B cell (primary cell): ENCODE results near the gene TSPAN9. TPM values are rescaled to one million over a fixed set of nuclear protein-coding genes. Genes with fewer than 3 reads are reported as not detected.
A peak's percentile ranks its signal among the peaks of the same experiment; 100 is the strongest.

Experiments used
- ATAC-seq: fragments of 200-7000 bp; cut with Tn5 transposase; one replicate; pipeline ENCODE4 v1.10.0; 2021; ENCODE audit warnings: low read depth, mild to moderate bottlenecking, moderate number of reproducible peaks, moderate library complexity
- CTCF ChIA-PET: fragments of 350-600 bp; sonication (Branson Sonifier 250); formaldehyde crosslinking; loops from one replicate; lab custom pipeline; 2021; ENCODE audit warnings: antibody characterized with exemption, inconsistent platforms; lab: Charles Lee
- POLR2A ChIA-PET: fragments of 350-600 bp; sonication (Branson Sonifier 250); formaldehyde crosslinking; loops from one replicate; lab custom pipeline; 2021; ENCODE audit warnings: antibody characterized with exemption; lab: Charles Lee
- DNase-seq: peaks from one replicate; pipeline ENCODE4 v3.0.0; 2013
- H2AFZ ChIP-seq: 2 replicates; pipeline ENCODE4 v1.6.1; 2012; ENCODE audit warnings: mild to moderate bottlenecking, low read depth, low read length; ENCODE audit not compliant: insufficient read depth, poor library complexity, severe bottlenecking
- H3K27ac ChIP-seq, 2 donors: 1 replicate in 1 of 2; 2 replicates in 1 of 2; pipeline ENCODE4 v1.5.1; 2012 to 2013; ENCODE audit warnings: low read length in 2 of 2, mild to moderate bottlenecking in 2 of 2, moderate library complexity in 1 of 2
- H3K27me3 ChIP-seq, 4 experiments: fragments of 200-600 bp in 1 of 4; sonication (generic) in 1 of 4; replicated peaks in 1 of 4; 1 replicate in 2 of 4; 2 replicates in 2 of 4; pipeline versions ENCODE4 v1.6.1 to v1.7.0; 2013 to 2016; ENCODE audit warnings: low read length in 3 of 4, mild to moderate bottlenecking in 2 of 4, mixed read lengths in 1 of 4, moderate library complexity in 1 of 4; ENCODE audit not compliant: insufficient read depth in 4 of 4, control insufficient read depth in 3 of 4; ENCODE audit errors: control extremely low read depth in 1 of 4
- H3K36me3 ChIP-seq, 2 experiments: replicated peaks in 1 of 2; 1 replicate in 1 of 2; 2 replicates in 1 of 2; pipeline versions ENCODE4 v1.6.1 to v1.7.1; 2013; ENCODE audit warnings: low read length in 1 of 2; ENCODE audit not compliant: insufficient read depth in 2 of 2, control insufficient read depth in 1 of 2; ENCODE audit errors: control extremely low read depth in 1 of 2, extremely low read depth in 1 of 2
- H3K4me1 ChIP-seq, 2 donors: fragments of 200-600 bp in 1 of 2; sonication (generic) in 1 of 2; 1 replicate in 1 of 2; 2 replicates in 1 of 2; pipeline versions ENCODE4 v1.5.1 to v1.6.1; 2013 to 2017; ENCODE audit warnings: low read length in 2 of 2; ENCODE audit not compliant: control insufficient read depth in 2 of 2, insufficient read depth in 2 of 2
- H3K4me2 ChIP-seq: replicated peaks from 2 replicates; pipeline ENCODE3; 2012; ENCODE audit warnings: mild to moderate bottlenecking, low read depth, low read length; ENCODE audit not compliant: poor library complexity, severe bottlenecking
- H3K4me3 ChIP-seq, 5 experiments: fragments of 200-600 bp in 1 of 5; sonication (generic) in 1 of 5; 1 replicate in 3 of 5; 2 replicates in 2 of 5; pipeline versions ENCODE4 v1.5.1 to v1.7.0; 2011 to 2016; ENCODE audit warnings: low read length in 4 of 5, mild to moderate bottlenecking in 4 of 5, low read depth in 2 of 5, control low read depth in 1 of 5, moderate library complexity in 1 of 5; ENCODE audit not compliant: insufficient read depth in 1 of 5; ENCODE audit errors: control extremely low read depth in 1 of 5, extremely low read depth in 1 of 5
- H3K79me2 ChIP-seq: fragments of 200-600 bp; sonication (generic); one replicate; pipeline ENCODE4 v1.6.0; 2016; ENCODE audit warnings: low read length; ENCODE audit not compliant: control insufficient read depth, insufficient read depth
- H3K9ac ChIP-seq: fragments of 200-600 bp; sonication (generic); 2 replicates; pipeline ENCODE4 v1.6.1; 2017; ENCODE audit warnings: mild to moderate bottlenecking, low read length, moderate library complexity
- H3K9me3 ChIP-seq, 3 donors: one replicate each; pipeline versions ENCODE4 v1.6.1 to v1.7.1; 2013; ENCODE audit warnings: low read length in 2 of 3; ENCODE audit not compliant: control insufficient read depth in 2 of 3, insufficient read depth in 1 of 3; ENCODE audit errors: control extremely low read depth in 1 of 3
- H4K20me1 ChIP-seq: 2 replicates; pipeline ENCODE4 v1.6.0; 2012; ENCODE audit warnings: mild to moderate bottlenecking, low read length; ENCODE audit not compliant: insufficient read depth, control insufficient read depth, poor library complexity, severe bottlenecking
- H3K27ac Mint-ChIP-seq: one replicate; pipeline ENCODE4 v1.8.0; 2021; ENCODE audit warnings: mixed read lengths
- H3K27me3 Mint-ChIP-seq: one replicate; pipeline ENCODE4 v1.8.0; 2021; ENCODE audit warnings: mixed read lengths
- H3K4me1 Mint-ChIP-seq: one replicate; pipeline ENCODE4 v1.8.0; 2021; ENCODE audit warnings: mixed read lengths
- H3K4me3 Mint-ChIP-seq: one replicate; pipeline ENCODE4 v1.8.0; 2021; ENCODE audit warnings: mixed read lengths
- H3K9me3 Mint-ChIP-seq: one replicate; pipeline ENCODE4 v1.8.0; 2022; ENCODE audit warnings: mixed read lengths; ENCODE audit not compliant: insufficient read depth
- CTCF ChIP-seq: fragments of 200-600 bp; IDR thresholded peaks from one replicate; pipeline ENCODE4 v1.8.0; 2022; ENCODE audit warnings: antibody characterized with exemption, mild to moderate bottlenecking
- EZH2 ChIP-seq: IDR thresholded peaks from 2 replicates; pipeline ENCODE4 v1.6.1; 2012; ENCODE audit warnings: borderline replicate concordance, low read depth, mild to moderate bottlenecking, moderate library complexity, low read length; ENCODE audit not compliant: insufficient read depth, poor library complexity, severe bottlenecking
- WGBS: methylation state at CpG from one replicate; pipeline ENCODE4 v1.1.5; 2013; ENCODE audit warnings: missing lambda C conversion rate; ENCODE audit not compliant: insufficient coverage; 5-methylcytosine and 5-hydroxymethylcytosine counted together
- intact Hi-C: fragments of 100-400 bp; cut with micrococcal nuclease; formaldehyde crosslinking; loops from one replicate; pipeline ENCODE4 v1.10.0; 2022
- polyA plus RNA-seq: library from polyadenylated mRNA; depleted of rRNA; stranded (reverse); fragments of >200 nt; gene quantifications from 2 replicates; pipeline ENCODE4 v1.2.3, GENCODE V29; 2012
- total RNA-seq, 2 donors: library from RNA; stranded (reverse); fragments of 120-200 nt in 1 of 2; gene quantifications; 1 replicate in 1 of 2; 2 replicates in 1 of 2; pipeline versions ENCODE4 v1.2.3 to v1.2.4, GENCODE V29; 2013 to 2022

Gene TSPAN9
- total and polyA plus RNA-seq, 2 donors (not counting 1 experiment from before 2014, with no cell fraction given) = 0.15 to 0.37 TPM

GRCh38 chr12:3275171-3276041, 198.2 kb downstream of the TSPAN9 start:
- no peaks in the 10 kb centered on the region for H3K9me3 ChIP-seq
- H3K27me3 Mint-ChIP-seq = peaks cover 27% of the 10 kb centered on the region
- H3K4me3 Mint-ChIP-seq = no peak overlapping the region
- H3K4me3 ChIP-seq = no peak overlapping the region
- TF ChIP-seq EZH2 = no peak
- TF ChIP-seq CTCF = peak; percentile 90
- H3K79me2 ChIP-seq = no peaks in the 10 kb centered on the region
- H2AFZ ChIP-seq = peak overlapping the region; percentile 11
- ChIA-PET CTCF (interaction anchor here (0.6 to 3.6 kb wide), 22 partner anchors 10 to 762 kb away, joined by 3 to 44 read pairs (median 4); no protein-coding TSS in a partner anchor), POLR2A (no interaction called here)
- H3K27me3 ChIP-seq = peaks cover 0 to 9% (median 0%) of the 10 kb centered on the region in 4 experiments
- intact Hi-C loops = no loop called here
- H3K27ac ChIP-seq = no peak overlapping the region
- peaks cover 0 to 4% of the 10 kb centered on the region in 2 donors for H3K4me1 ChIP-seq
- H3K36me3 ChIP-seq = no peaks in the 10 kb centered on the region
- H3K27ac Mint-ChIP-seq = no peak overlapping the region
- peak overlapping the region; percentile 20 for H3K4me2 ChIP-seq
- H3K9me3 Mint-ChIP-seq = no peaks in the 10 kb centered on the region
- no peaks in the 10 kb centered on the region for H4K20me1 ChIP-seq
- DNase-seq (peak; percentile 71), ATAC-seq (peak; percentile 54)
- no peaks in the 10 kb centered on the region for H3K4me1 Mint-ChIP-seq
- H3K9ac ChIP-seq = no peak overlapping the region
- 35% methylated on average over 26 of the region's 29 CpGs for WGBS

- 88% methylated on average over 14 of the region's 14 CpGs for WGBS
- ChIA-PET CTCF (interaction anchor here (0.9 to 3.6 kb wide), 8 partner anchors 11 to 431 kb away, joined by 3 to 44 read pairs (median 5); no protein-coding TSS in a partner anchor), POLR2A (no interaction called here)
- Mint-ChIP-seq H3K4me1 (no peaks in the 10 kb centered on the region), H3K27me3 (peaks cover 22% of the 10 kb centered on the region), H3K9me3 (no peaks in the 10 kb centered on the region), H3K27ac (no peak overlapping the region), H3K4me3 (no peak overlapping the region)
- intact Hi-C loops = no loop called here
- H3K79me2 ChIP-seq = no peaks in the 10 kb centered on the region
- no peak for ATAC-seq
- H4K20me1 ChIP-seq = no peaks in the 10 kb centered on the region
- H3K9me3 ChIP-seq = peaks cover 0 to 5% (median 0%) of the 10 kb centered on the region in 3 donors
- no peak overlapping the region for H3K4me3 ChIP-seq
- H3K27me3 ChIP-seq = peaks cover 0 to 7% (median 0%) of the 10 kb centered on the region in 4 experiments
- no peak overlapping the region for H3K9ac ChIP-seq
- no peak overlapping the region for H3K27ac ChIP-seq
- DNase-seq = no peak
- no peaks in the 10 kb centered on the region for H3K36me3 ChIP-seq
- peaks cover 0 to 4% of the 10 kb centered on the region in 2 donors for H3K4me1 ChIP-seq
- no peak overlapping the region for H2AFZ ChIP-seq
- TF ChIP-seq EZH2 (no peak), CTCF (no peak)
- H3K4me2 ChIP-seq = no peak overlapping the region
Observed at GRCh38 chr12:3276226-3276625, 199.0 kb downstream of the TSPAN9 start.
